Endothelial cell of umbilical vein (primary cell): ENCODE measurements around the gene LOXL1. TPM values are rescaled to one million over a fixed set of nuclear protein-coding genes. Genes with fewer than 3 reads are reported as not detected.

Experiments
- BruUV-seq: library from RNA; stranded (reverse); fragments of 400-500 nt; replicated peaks from 2 replicates; lab custom pipeline; 2021; lab: Mats Ljungman, UMichigan
- CTCF ChIA-PET: fragments of 300-600, 350-600 bp; sonication (Branson Sonifier 250); formaldehyde crosslinking; loops from one replicate; lab custom pipeline; 2021; ENCODE audit warnings: antibody characterized with exemption, inconsistent platforms; lab: Charles Lee
- POLR2A ChIA-PET: fragments of 300-600, 350-600 bp; sonication (Branson Sonifier 250); formaldehyde crosslinking; loops from one replicate; lab custom pipeline; 2021; ENCODE audit warnings: antibody characterized with exemption, inconsistent platforms; lab: Charles Lee
- DNase-seq: peaks from one replicate; pipeline ENCODE4 v3.0.0-alpha.2; 2011; ENCODE audit warnings: low read depth, low spot score
- FAIRE-seq: peaks from 2 replicates; lab custom pipeline; 2011; peaks lifted over from hg19 to GRCh38; lab: Jason Lieb, UNC
- H2AFZ ChIP-seq: 2 replicates; pipeline ENCODE4 v1.6.0; 2012; ENCODE audit warnings: low read depth, low read length, control low read depth, inconsistent platforms
- H3K27ac ChIP-seq: 2 replicates; pipeline ENCODE4 v1.5.1; 2011; ENCODE audit warnings: low read depth, mild to moderate bottlenecking, control low read depth, low read length, moderate library complexity; ENCODE audit not compliant: insufficient read depth
- H3K27me3 ChIP-seq, 2 experiments: 2 replicates each; pipeline versions ENCODE4 v1.6.0 to v1.6.1; 2011; ENCODE audit warnings: low read length in 2 of 2, mixed read lengths in 1 of 2; ENCODE audit not compliant: control insufficient read depth in 2 of 2, insufficient read depth in 2 of 2
- H3K36me3 ChIP-seq, 2 experiments: 2 replicates in 1 of 2; 3 replicates in 1 of 2; pipeline ENCODE4 v1.5.1; 2011; ENCODE audit warnings: low read length in 2 of 2, mild to moderate bottlenecking in 1 of 2, moderate library complexity in 1 of 2; ENCODE audit not compliant: control insufficient read depth in 2 of 2, insufficient read depth in 2 of 2; ENCODE audit errors: extremely low read depth in 1 of 2
- H3K4me1 ChIP-seq: 3 replicates; pipeline ENCODE4 v1.5.1; 2011; ENCODE audit warnings: mild to moderate bottlenecking, low read length; ENCODE audit not compliant: control insufficient read depth, insufficient read depth; ENCODE audit errors: extremely low read depth
- H3K4me2 ChIP-seq: 2 replicates; pipeline ENCODE4 v1.6.1; 2011; ENCODE audit warnings: low read length, control low read depth, mixed read lengths; ENCODE audit not compliant: insufficient read depth
- H3K4me3 ChIP-seq, 3 experiments: fragments of 200-600 bp in 1 of 3; sonication (generic), shearing (Covaris generic) in 1 of 3; replicated peaks in 1 of 3; 2 replicates each; pipeline ENCODE4 v1.5.1; 2011 to 2016; ENCODE audit warnings: control low read depth in 3 of 3, low read length in 3 of 3, mild to moderate bottlenecking in 2 of 3, inconsistent platforms in 1 of 3, low read depth in 1 of 3, moderate library complexity in 1 of 3; ENCODE audit not compliant: insufficient read depth in 1 of 3
- H3K79me2 ChIP-seq: 2 replicates; pipeline ENCODE4 v1.6.0; 2012; ENCODE audit warnings: low read length, inconsistent platforms; ENCODE audit not compliant: control insufficient read depth, insufficient read depth
- H3K9ac ChIP-seq: replicated peaks from 2 replicates; pipeline ENCODE3; 2011; ENCODE audit warnings: low read length, control low read depth; ENCODE audit not compliant: insufficient read depth; ENCODE audit errors: extremely low read depth
- H3K9me1 ChIP-seq: replicated peaks from 3 replicates; pipeline ENCODE4 v1.6.0; 2011; ENCODE audit warnings: mild to moderate bottlenecking, low read length; ENCODE audit not compliant: control insufficient read depth, insufficient read depth; ENCODE audit errors: extremely low read depth
- H3K9me3 ChIP-seq: replicated peaks from 2 replicates; pipeline ENCODE4 v1.5.1; 2012; ENCODE audit warnings: low read length, inconsistent platforms; ENCODE audit not compliant: control insufficient read depth, insufficient read depth
- H4K20me1 ChIP-seq: replicated peaks from 2 replicates; pipeline ENCODE3; 2011; ENCODE audit warnings: mild to moderate bottlenecking, low read length; ENCODE audit not compliant: control insufficient read depth, insufficient read depth; ENCODE audit errors: extremely low read depth
- EZH2 ChIP-seq: IDR thresholded peaks from 2 replicates; pipeline ENCODE4 v1.6.1; 2012; ENCODE audit warnings: borderline replicate concordance, low read depth, mild to moderate bottlenecking, moderate library complexity, low read length, inconsistent platforms; ENCODE audit not compliant: severe bottlenecking
- FOS ChIP-seq: IDR thresholded peaks from 2 replicates; pipeline ENCODE4 v1.6.1; 2011; ENCODE audit warnings: mild to moderate bottlenecking, low read length, moderate library complexity, borderline replicate concordance; ENCODE audit not compliant: insufficient read depth
- GATA2 ChIP-seq: IDR thresholded peaks from 2 replicates; pipeline ENCODE4 v1.7.0; 2011; ENCODE audit warnings: low read depth, mild to moderate bottlenecking, moderate library complexity, mixed read lengths, low read length; ENCODE audit not compliant: insufficient read length, insufficient read depth
- JUN ChIP-seq: IDR thresholded peaks from 2 replicates; pipeline ENCODE4 v1.6.1; 2011; ENCODE audit warnings: borderline replicate concordance, low read depth; ENCODE audit not compliant: insufficient read length, insufficient read depth
- MYC ChIP-seq: IDR thresholded peaks from one replicate; pipeline ENCODE4 v1.6.1; 2011; ENCODE audit warnings: mild to moderate bottlenecking, low read depth, low read length
- POLR2A ChIP-seq: IDR thresholded peaks from 2 replicates; pipeline ENCODE4 v1.6.1; 2012; ENCODE audit warnings: low read depth, mild to moderate bottlenecking, control low read depth, low read length
- POLR2AphosphoS5 ChIP-seq: IDR thresholded peaks from 2 replicates; pipeline ENCODE4 v1.6.1; 2012; ENCODE audit warnings: low read depth, mild to moderate bottlenecking, control low read depth, low read length, moderate library complexity; ENCODE audit not compliant: insufficient read depth
- dilution Hi-C: fragments of 300-500 bp; cut with MboI; formaldehyde crosslinking; loops from one replicate; pipeline ENCODE4 v1.15.0; 2019; ENCODE audit warnings: low sequenced_read_pairs; ENCODE audit not compliant: extremely low pct_ligation_motif_present
- intact Hi-C: fragments of 100-400 bp; cut with micrococcal nuclease; formaldehyde crosslinking; loops from one replicate; pipeline ENCODE4 v1.10.0; 2022
- polyA plus RNA-seq, 4 experiments: library from polyadenylated mRNA; depleted of rRNA in 3 of 4; stranded (reverse) in 3 of 4; unstranded in 1 of 4; fragments of >200 nt; gene quantifications; 2 replicates each; pipeline versions ENCODE4 v1.2.1 to v1.2.3, GENCODE V29; 2011 to 2012; ENCODE audit warnings: missing spikeins in 1 of 4
- total RNA-seq: library from RNA; stranded (reverse); gene quantifications from 2 replicates; pipeline ENCODE4 v1.2.3, GENCODE V29; 2021
- TF ChIP-seq, protein P1 (sequence below), 2 donors: IDR thresholded peaks; 1 replicate in 1 of 2; 2 replicates in 1 of 2; pipeline ENCODE4 v1.5.1; 2011; ENCODE audit warnings: low read length in 2 of 2, mild to moderate bottlenecking in 2 of 2, moderate library complexity in 2 of 2, control low read depth in 1 of 2, inconsistent platforms in 1 of 2, low read depth in 1 of 2; ENCODE audit not compliant: insufficient read depth in 1 of 2; ENCODE audit errors: extremely low read depth in 1 of 2
- TF ChIP-seq, protein P2 (sequence below): IDR thresholded peaks from 2 replicates; pipeline ENCODE4 v1.6.1; 2011; ENCODE audit not compliant: insufficient read depth, insufficient read length

The LOXL1 gene
- total and polyA plus RNA-seq, 2 donors (not counting 3 experiments of a cell fraction or from before 2014, with no cell fraction given) = 5.2 to 14.4 TPM

DNA sequence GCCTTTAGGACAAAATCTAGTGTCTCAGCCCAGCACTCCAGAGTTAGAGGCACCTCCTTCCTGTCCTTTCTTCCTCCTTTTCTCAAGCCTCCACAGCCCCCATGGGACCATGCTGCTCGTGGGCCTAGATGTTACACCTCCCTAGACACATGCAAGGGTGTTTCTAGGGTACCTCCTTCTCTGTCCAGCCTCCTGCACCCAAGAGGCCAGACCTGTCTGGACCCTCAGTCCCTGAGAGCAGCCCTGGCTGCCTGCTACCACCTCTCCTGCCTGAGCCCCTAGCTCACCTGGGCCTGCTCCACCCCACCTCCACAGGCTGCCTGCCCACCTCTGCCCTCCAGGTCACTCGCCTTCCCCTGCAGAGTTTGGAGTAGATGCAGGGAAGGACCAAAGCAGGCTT lies 5.2 kb downstream of the LOXL1 start:
- DNase-seq = no peak
- H3K27me3 ChIP-seq = no peaks in the 10 kb centered on the region
- intact Hi-C loops (no loop called here), dilution Hi-C loops (no loop called here)
- H3K9me3 ChIP-seq = no peaks in the 10 kb centered on the region
- H3K9me1 ChIP-seq = no peaks in the 10 kb centered on the region
- no TSS peak for BruUV-seq
- no peak overlapping the region for H3K4me2 ChIP-seq
- H3K4me3 ChIP-seq = no peak overlapping the region
- no peak overlapping the region for H2AFZ ChIP-seq
- H3K79me2 ChIP-seq = no peaks in the 10 kb centered on the region
- CTCF ChIA-PET = interaction anchor here (1.2 to 1.4 kb wide), 3 partner anchors 8 to 57 kb away, joined by 3 to 4 read pairs (median 3); no protein-coding TSS in a partner anchor
- TF ChIP-seq POLR2AphosphoS5 (no peak), EZH2 (no peak), FOS (no peak), JUN (no peak), GATA2 (no peak), POLR2A (no peak), MYC (no peak)
- TF ChIP-seq, protein P1, sequence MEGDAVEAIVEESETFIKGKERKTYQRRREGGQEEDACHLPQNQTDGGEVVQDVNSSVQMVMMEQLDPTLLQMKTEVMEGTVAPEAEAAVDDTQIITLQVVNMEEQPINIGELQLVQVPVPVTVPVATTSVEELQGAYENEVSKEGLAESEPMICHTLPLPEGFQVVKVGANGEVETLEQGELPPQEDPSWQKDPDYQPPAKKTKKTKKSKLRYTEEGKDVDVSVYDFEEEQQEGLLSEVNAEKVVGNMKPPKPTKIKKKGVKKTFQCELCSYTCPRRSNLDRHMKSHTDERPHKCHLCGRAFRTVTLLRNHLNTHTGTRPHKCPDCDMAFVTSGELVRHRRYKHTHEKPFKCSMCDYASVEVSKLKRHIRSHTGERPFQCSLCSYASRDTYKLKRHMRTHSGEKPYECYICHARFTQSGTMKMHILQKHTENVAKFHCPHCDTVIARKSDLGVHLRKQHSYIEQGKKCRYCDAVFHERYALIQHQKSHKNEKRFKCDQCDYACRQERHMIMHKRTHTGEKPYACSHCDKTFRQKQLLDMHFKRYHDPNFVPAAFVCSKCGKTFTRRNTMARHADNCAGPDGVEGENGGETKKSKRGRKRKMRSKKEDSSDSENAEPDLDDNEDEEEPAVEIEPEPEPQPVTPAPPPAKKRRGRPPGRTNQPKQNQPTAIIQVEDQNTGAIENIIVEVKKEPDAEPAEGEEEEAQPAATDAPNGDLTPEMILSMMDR (IDR thresholded peaks at IDR 0.05; ENCODE audit: extremely low read depth in 1 of 2, insufficient read depth in 1 of 2, low read depth in 1 of 2, low read length in 2 of 2) = no peak
- TF ChIP-seq, protein P2, sequence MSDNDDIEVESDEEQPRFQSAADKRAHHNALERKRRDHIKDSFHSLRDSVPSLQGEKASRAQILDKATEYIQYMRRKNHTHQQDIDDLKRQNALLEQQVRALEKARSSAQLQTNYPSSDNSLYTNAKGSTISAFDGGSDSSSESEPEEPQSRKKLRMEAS = no peak
- no peaks in the 10 kb centered on the region for H3K36me3 ChIP-seq
- H3K27ac ChIP-seq = no peak overlapping the region
- no peak for FAIRE-seq
- peaks cover 21% of the 10 kb centered on the region for H3K4me1 ChIP-seq
- no peak overlapping the region for H3K9ac ChIP-seq
- no peaks in the 10 kb centered on the region for H4K20me1 ChIP-seq
- POLR2A ChIA-PET = no interaction called here
